BJ (cell line): ENCODE data around the gene TRIM36. TPM values are rescaled to one million over a fixed set of nuclear protein-coding genes. Genes with fewer than 3 reads are reported as not detected.

Experiments used
- CTCF ChIA-PET: fragments of 350-600 bp; formaldehyde crosslinking; extraction: SDS; loops from one replicate; lab custom pipeline; 2021; ENCODE audit warnings: antibody characterized with exemption, inconsistent platforms; lab: Yijun Ruan, JAX
- POLR2A ChIA-PET: fragments of 300-600 bp; sonication (Branson Sonifier 250); formaldehyde crosslinking; extraction: SDS; loops from one replicate; lab custom pipeline; 2021; ENCODE audit warnings: antibody characterized with exemption; lab: Charles Lee
- DNase-seq: peaks from one replicate; pipeline ENCODE4 v3.0.0-alpha.2; 2011; ENCODE audit warnings: low read depth
- H3K27me3 ChIP-seq: 2 replicates; pipeline ENCODE4 v1.6.0; 2011; ENCODE audit warnings: low read length; ENCODE audit not compliant: control insufficient read depth, insufficient read depth
- H3K36me3 ChIP-seq: 2 replicates; pipeline ENCODE4 v1.5.1; 2011; ENCODE audit warnings: low read length; ENCODE audit not compliant: control insufficient read depth, insufficient read depth
- H3K4me3 ChIP-seq: 2 replicates; pipeline ENCODE4 v1.5.1; 2011; ENCODE audit warnings: low read depth, mild to moderate bottlenecking, control low read depth, low read length
- polyA plus RNA-seq: library from polyadenylated mRNA; depleted of rRNA; stranded (reverse); fragments of >200 nt; gene quantifications from 2 replicates; pipeline ENCODE4 v1.2.3, GENCODE V29; 2011
- TF ChIP-seq, protein P1 (sequence below): IDR thresholded peaks from 2 replicates; pipeline ENCODE4 v1.5.1; 2011; ENCODE audit warnings: low read depth, mild to moderate bottlenecking, control low read depth, inconsistent platforms, low read length, moderate library complexity; ENCODE audit not compliant: insufficient read depth

TRIM36 gene
- polyA plus RNA-seq, 1 experiment, result 0.15 TPM

DNA sequence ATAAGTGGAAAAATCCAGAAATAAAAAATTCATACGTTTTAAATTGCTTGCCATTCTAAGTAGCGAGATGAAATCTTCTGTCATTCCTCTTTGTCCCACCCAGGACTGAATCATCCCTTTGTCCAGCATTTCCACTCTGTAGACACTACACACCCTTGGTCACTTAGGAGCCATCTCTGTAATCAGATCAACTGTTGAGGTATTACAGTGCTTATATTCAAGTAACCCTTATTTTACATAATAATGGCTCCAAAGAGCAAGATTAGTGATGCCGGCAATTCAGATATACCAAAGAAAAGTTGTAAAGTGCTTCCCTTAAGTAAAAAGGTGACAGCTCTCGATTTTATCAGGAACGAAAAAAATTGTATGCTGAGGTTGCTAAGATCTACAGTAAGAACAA lies 60.4 kb downstream of the TRIM36 start:
- POLR2A ChIA-PET, result no interaction called here
- H3K27me3 ChIP-seq, result no peaks in the 10 kb centered on the region
- CTCF ChIA-PET, result interaction anchor here (1.3 kb wide), 1 partner anchor 11 kb away, joined by 3 read pairs; no protein-coding TSS in a partner anchor

DNA sequence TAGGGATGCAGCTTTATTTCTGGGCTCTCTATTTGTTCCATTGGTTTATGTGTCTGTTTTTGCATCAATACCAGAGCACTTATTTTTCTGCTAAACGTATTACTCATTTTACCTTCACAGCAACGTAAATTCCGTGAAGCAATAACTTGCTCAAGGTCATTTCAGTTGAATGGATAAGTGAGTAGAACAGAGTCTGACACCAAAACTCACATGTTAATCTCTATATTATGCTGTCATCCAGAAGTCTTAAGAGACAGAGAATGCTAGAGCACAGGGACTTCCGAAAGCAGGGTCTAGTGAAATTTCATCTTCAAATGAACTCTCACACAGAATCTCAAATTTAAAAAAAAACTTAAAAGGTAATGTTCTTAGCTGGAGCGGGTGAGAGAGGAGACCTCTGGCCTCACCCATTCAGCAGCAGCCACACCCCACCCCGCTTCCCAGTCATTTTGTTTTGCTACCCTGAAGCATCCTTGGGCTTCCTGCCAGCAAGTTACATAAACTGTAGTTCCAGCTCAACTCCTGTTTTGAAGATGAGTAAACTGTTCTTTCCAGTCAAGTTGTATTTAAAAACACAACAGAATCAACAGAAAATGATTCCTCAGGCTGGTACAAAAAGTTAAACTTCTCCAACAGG lies 69.3 kb downstream of the TRIM36 start:
- no peak overlapping the region for H3K4me3 ChIP-seq
- H3K36me3 ChIP-seq, result no peaks in the 10 kb centered on the region
- CTCF ChIA-PET, result no interaction called here
- TF ChIP-seq, protein P1, sequence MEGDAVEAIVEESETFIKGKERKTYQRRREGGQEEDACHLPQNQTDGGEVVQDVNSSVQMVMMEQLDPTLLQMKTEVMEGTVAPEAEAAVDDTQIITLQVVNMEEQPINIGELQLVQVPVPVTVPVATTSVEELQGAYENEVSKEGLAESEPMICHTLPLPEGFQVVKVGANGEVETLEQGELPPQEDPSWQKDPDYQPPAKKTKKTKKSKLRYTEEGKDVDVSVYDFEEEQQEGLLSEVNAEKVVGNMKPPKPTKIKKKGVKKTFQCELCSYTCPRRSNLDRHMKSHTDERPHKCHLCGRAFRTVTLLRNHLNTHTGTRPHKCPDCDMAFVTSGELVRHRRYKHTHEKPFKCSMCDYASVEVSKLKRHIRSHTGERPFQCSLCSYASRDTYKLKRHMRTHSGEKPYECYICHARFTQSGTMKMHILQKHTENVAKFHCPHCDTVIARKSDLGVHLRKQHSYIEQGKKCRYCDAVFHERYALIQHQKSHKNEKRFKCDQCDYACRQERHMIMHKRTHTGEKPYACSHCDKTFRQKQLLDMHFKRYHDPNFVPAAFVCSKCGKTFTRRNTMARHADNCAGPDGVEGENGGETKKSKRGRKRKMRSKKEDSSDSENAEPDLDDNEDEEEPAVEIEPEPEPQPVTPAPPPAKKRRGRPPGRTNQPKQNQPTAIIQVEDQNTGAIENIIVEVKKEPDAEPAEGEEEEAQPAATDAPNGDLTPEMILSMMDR, result no peak
- peaks cover 2% of the 10 kb centered on the region; the same call in 1 of the 2 replicates for H3K27me3 ChIP-seq
- no peak for DNase-seq
- POLR2A ChIA-PET, result no interaction called here

More for the DNA sequence above, 60.4 kb downstream of the TRIM36 start:
- Histone ChIP-seq H3K36me3 (no peaks in the 10 kb centered on the region), H3K4me3 (no peak overlapping the region)
- TF ChIP-seq, protein P1, result no peak
- no peak for DNase-seq

DNA sequence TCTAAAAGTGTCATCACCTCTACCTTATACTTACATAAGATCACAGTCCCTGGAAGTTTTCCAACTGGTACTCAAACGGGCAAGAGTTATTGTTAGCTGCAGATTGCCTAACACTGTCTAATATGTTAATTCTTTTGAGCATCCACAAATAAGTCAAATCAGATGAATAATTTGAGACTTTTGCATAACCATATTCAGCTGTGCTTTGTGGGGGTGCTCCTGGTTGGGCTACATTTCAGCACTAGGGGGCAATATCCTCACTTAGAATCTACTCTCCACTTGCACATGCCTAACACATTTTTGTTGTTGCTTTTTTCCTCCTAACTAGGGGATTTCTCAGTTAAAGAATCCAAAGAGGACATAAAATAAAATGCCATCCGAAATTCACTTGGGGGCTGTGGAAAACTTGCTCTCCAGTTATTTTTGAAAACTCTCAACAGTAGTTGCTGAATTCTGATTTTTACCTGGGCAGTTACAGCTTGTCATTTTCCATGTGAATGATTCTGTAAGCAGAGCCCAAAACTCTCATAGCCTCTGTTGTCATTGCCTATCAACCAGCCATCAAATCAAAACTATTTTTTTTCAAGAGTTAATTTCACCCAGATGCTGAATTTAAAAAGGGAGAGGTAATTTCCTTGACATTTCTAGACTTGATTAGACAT lies 71.5 kb downstream of the TRIM36 start:
- H3K36me3 ChIP-seq, result no peaks in the 10 kb centered on the region
- CTCF ChIA-PET, result interaction anchor here (0.7 to 2.5 kb wide), 10 partner anchors 8 to 161 kb away, joined by 3 to 12 read pairs (median 4); no protein-coding TSS in a partner anchor
- peaks cover 2% of the 10 kb centered on the region; the same call in 1 of the 2 replicates for H3K27me3 ChIP-seq
- DNase-seq, result peak; percentile 6
- POLR2A ChIA-PET, result no interaction called here
- TF ChIP-seq, protein P1, result peak; percentile 75
- no peak overlapping the region for H3K4me3 ChIP-seq

DNA sequence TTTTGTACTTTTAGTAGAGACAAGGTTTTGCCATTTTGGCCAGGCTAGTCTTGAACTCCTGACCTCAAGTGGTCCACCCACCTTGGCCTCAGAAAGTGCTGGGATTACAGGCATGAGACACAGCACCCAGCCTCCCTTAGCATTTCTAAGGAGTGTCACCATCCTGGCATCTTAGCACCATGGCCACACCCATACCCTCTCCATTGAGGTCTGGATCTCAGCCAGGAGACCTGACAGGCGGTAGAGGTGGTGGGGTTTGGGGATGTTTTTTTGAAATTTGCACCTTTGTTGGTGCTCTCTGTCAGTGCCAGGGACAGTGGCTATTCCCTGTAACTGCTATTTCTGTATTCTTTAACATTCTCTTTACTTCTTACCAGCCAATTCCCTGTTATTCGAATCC lies 72.5 kb downstream of the TRIM36 start:
- H3K36me3 ChIP-seq, result no peaks in the 10 kb centered on the region
- DNase-seq, result no peak
- no peak overlapping the region for H3K4me3 ChIP-seq
- ChIA-PET CTCF (interaction anchor here (0.8 to 2.5 kb wide), 6 partner anchors 9 to 150 kb away, joined by 3 to 12 read pairs (median 4); no protein-coding TSS in a partner anchor), POLR2A (interaction anchor here (0.6 kb wide), 1 partner anchor 105 kb away, joined by 3 read pairs; no protein-coding TSS in a partner anchor)
- peaks cover 2% of the 10 kb centered on the region; the same call in 1 of the 2 replicates for H3K27me3 ChIP-seq
- TF ChIP-seq, protein P1, result no peak
